GM21576 (cell line): ENCODE measurements around the gene TENT4A.
A peak's percentile ranks its signal among the peaks of the same experiment; 100 is the strongest.

ENCODE experiments used
- ATAC-seq: cut with Tn5 transposase; IDR thresholded peaks from one replicate; pipeline ENCODE4 v1.9.1; 2021; ENCODE audit warnings: mild to moderate bottlenecking, moderate library complexity; ENCODE audit not compliant: unreplicated experiment

TENT4A gene

DNA sequence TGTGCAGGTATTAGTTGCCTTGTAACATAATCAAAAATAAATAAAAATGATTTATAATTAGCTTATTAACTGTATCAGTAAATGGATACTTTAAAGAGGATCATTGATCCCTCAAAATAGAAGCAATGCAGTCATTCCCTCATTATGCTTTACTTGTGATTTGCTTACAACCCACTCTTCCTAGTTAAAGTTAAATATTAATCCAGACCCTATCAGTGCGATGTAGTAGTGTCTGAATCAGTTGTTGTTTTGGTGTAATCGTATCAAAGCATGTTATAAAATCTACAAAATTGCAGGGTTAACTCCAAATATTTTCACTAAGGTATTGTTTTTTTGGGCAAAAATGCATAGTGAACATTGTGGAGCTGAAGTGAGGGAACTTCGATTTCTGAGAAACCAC lies 17.6 kb downstream of the TENT4A start:
- ATAC-seq, result no peak

DNA sequence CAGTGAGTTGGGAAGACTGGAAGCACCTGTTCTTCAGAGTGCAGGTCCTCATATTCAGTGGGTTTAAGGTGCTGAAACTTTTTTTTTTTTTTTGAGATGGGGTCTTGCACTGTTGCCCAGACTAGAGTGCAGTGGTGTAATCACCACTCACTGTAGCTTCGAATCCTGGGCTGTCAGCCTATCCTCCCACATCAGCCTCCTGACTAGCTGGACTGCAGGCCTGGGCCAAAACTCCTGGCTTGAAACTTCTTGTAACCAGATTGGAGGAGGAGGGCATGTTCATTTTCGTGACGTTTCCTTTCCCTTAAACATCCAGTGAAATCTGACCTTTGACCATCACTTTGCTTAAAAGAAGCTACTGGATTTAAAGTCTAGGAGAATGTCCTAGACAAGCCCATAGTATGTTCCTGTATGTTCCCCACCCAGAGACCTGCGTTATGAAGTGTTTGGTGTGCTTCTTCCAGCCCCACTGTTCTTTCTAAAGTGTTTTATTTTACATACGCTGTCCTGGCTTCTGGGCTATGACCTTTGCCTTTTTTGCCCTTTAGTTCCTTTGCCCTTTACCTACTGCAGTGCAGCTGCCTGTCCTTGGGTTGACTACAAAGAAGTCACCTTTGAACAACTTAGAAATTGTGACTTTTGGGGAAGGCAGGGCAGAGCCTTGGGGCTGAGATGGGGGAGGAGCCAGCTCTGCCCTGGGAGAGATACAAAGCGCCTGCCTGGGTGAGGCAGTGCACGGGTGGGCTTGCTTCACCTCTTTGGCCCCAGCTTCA lies 18.4 kb downstream of the TENT4A start:
- no peak for ATAC-seq

DNA sequence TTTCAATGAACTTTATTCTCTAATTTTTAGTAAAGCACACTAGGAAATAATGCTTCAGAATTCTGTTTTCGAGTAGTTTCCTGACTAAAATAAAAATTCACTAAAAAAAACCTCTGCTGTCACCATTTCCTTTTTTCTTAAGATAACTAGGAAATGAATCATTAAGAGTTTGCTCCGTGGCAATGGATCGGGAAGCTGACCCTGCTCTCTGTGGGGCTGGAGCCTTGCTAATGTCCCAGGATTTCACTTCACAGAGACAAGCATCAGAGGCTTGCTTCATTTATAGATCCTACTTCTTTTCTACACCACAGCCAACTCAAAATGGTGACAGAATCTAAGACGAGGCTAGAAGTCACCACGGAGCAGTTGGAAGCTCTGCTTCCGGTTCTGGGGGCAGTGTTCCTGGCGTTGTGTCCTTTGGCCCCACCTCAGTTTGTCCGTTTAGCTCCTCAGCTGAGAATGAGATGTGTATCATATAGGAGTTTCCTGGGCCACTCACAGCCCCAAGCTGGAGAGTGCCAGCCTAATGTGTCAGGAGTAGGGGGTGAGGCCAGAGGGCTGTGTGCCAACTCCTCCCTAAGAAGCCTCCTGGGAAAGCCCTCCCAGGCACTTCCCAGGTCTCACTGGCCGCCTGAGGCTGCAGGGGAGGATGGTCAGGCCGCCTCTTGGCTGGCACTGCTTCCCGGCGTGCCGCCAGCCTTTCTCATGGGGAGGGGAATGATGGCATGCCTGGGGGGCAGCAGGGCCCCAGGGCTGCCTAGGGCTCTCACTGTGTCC lies 19.6 kb downstream of the TENT4A start:
- ATAC-seq, result no peak

DNA sequence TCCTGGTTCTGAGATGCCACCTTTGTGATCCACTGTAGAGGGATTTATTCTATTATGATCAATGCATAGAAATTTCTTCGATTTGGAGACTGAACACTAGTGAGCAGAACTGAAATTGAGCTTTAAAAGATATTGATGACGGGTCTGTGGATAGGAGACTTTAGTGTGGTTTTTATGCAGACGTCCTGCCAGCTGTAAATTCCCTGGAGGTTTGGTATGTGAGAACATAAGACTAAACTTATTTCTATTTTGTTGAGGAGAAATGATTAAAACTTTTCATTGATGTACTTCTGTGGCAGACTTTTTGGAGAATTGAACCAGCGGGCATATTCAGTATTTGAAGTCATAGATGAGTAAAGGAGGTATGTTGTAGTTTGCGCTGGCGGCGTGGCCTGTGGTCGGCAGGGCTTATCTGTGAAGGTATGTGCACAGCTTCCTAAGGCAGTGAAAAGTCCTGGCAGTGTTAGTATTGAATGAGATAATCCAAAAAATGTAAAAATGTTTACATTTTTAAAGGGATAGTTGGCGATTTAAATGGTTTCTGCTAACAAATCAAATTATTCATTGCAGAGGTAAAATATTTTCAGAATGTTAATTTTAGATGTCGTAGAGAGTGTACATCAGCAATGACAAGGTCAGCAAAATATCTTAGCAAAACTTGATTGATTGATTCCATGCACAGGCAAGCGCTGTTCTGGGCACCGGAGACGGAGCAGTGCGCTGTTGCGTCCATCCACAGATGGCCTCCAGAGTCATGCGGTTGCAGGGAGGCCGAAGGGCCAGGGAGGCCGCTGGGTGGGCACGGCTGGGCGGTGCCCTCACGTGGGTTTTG lies 20.4 kb downstream of the TENT4A start:
- no peak for ATAC-seq

DNA sequence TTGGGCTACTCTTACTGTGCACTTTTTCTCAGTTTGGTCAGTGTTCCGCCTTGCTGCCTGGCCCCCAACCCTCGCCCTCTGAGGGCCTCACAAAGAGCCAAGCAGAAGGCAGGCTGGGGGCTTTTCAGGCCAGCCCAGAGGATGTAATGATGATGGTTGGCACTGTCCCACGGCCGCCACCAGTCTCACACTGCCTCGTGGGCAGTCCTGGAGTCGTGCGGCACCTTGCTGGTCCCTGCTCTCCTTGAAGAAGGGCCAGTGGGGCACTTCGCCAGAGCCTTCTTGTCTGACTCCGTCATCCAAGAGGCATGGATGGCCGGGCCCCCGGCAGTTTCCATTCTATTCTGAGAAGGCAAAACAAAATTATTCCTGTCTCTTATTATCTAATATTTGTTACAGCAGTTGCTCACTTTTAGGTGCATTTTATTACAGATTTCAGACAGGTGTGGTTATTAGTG lies 21.0 kb downstream of the TENT4A start:
- ATAC-seq, result no peak

DNA sequence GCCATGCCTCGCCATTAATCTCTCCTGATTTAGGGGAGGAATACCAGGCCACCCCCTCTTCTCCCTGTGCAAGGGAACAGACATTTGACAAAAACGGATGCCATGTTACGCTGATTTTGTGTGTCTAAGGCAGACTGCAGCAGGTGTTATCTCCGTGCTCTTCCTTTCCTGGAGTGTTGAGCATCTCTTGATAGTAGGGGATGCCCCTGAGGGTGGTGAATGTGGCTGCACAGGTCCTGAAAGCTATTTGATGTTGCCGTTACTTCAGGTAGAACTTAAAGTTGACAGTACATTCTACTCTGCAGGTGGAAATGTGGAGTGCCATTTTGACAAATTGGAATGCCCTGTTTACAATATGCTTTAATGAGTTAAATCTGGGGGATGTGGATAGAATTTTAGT lies 21.5 kb downstream of the TENT4A start:
- ATAC-seq, result peak; percentile 30

DNA sequence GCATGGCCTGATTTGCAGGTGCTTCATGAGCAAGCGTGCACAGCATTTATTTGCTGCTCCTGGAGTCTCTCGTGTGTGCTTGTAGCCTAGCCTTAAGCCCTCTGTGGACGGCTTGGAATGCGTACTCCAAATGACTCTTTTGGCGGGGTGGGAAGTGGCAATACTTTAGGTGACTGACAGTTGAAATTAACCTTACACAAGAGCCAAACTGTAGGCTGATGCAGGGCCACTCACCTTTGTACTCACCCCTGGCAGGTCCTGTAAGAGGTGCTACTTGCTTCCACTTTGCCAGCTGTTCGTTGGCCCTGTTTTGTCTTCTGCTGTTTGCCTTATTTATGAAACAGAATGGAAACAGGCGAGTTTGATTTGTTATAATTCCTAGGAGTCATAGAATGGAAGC lies 22.9 kb downstream of the TENT4A start:
- no peak for ATAC-seq

DNA sequence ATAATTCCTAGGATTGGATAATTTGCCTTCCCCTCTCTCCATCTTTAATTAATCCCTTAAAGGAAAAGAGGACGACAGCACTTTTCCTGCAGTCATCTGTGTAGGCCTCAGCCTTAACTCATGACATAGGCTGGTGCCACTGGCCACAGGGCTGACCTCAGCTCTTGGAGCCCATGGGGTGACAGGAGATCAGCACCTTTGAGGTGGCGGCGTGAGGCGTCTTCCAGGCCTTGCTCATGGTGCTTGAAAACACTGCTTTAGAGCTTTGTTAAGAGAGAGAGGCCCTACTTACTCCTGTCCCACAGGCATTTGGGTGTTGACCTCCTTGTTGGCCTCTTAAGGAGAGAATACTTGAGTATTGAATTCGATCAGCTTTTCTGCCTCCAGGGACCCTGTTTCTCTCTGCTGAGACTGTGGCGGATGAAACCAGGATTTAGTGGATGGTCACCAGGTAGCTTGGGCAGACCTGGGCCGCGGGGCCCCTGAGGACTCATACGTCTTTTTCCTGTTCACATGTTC lies 23.4 kb downstream of the TENT4A start:
- ATAC-seq, result no peak

DNA sequence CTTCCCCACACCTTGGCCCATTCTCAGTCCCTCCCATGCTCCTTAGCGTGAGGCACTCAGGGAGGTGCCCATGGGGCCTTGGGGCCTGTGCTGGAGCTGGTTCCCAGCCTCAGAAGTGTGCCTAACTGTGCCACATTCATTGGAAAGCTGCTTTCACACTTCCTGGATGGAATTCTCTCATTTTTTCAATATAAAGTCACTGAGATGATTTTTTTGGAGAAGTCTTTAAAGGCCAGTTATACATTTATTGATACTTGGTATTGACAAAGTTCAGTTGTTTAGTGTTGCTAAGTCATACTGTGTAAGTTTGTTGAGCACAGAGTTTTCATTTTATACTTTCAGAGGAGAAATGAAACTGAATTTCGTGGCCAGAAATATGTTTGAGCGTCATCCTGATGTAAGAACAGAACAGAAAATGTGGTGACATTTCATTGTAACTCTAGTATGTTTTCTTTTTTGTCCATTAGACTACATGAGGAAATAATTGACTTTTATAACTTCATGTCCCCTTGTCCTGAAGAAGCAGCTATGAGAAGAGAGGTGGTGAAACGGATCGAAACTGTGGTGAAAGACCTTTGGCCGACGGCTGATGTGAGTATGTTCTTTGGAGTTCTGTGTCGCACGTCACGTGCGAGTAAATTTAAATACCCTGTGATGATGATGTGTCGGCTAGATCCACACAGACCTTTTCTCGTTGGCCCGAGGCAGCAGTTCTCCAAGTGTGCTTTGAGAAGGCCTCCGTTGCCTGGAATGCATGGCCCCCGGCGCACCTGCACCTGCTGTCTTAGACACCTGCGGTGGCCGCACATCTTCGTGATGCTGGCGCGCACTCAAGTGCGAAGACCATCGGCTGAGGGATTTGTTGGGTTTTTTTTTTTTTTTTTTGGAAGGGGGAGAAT lies 24.1 kb downstream of the TENT4A start:
- peak; percentile 73 for ATAC-seq

DNA sequence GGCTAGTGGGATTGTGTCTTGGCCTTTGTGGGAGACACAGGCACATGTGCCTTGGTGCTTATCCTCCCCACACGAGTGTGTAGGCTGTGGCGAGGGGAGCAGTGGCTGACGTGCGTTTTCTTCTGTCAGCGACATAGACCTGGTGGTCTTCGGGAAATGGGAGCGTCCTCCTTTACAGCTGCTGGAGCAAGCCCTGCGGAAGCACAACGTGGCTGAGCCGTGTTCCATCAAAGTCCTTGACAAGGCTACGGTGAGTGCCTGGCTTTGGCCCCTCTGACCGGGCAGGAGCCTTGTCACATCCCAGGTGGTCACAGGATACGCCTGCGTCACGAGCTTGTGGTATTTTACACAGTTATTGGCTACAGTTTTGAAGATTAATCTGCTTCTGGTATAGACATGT lies 26.4 kb downstream of the TENT4A start:
- no peak for ATAC-seq

DNA sequence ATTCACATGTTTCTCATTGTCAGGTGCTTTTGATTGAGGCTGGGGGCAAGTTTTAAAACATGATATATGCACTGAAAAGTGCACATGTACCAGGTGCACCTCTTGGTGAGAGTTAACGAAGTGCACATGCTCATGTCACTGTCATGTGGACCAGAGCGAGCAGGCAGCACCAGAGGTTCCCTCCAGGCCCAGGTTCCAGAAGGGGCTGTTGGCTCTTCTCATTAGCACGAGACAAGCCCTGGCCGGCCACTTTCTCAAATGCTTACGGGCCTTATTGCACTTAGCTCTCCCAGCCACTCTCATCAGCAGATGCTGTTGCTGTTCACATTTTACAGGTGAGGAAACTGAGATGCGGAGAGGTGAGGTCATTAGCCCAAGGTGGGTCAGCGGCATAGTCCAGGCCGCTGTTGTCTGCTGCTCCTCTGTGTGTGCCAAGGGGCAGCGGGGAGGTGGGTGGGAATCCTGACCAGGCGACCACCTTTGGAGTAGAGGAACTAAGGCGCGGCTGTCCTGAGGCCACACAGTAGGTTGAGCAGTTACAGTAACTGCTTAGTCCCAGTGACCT lies 27.4 kb downstream of the TENT4A start:
- ATAC-seq, result no peak

DNA sequence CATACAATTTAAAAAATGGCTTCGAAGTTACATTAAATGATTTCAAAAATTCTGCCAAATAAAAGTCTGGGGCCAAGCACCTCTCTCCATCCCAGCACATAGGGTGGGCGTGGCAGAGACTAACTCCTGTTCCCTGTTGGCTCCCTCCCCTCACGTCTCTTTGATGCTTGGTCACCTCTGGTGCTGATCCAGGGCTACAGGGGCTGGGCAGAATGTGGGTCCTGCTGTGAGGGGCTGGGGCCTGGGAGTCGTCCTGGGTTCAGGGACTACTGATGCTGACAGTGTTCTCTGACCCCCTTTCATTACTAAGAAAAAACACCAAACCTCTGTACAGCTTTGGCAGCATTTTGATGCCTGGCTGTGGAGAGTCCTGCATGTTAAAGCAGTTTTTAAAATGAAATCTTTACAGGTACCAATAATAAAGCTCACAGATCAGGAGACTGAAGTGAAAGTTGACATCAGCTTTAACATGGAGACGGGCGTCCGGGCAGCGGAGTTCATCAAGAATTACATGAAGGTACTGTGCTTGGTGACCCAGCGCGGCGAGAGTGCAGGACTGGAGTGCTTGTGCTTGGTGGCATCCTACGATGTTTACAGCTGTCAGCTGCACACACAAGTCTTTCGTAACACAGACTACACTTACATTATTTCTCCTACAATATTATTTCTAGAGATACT lies 29.0 kb downstream of the TENT4A start:
- no peak for ATAC-seq

DNA sequence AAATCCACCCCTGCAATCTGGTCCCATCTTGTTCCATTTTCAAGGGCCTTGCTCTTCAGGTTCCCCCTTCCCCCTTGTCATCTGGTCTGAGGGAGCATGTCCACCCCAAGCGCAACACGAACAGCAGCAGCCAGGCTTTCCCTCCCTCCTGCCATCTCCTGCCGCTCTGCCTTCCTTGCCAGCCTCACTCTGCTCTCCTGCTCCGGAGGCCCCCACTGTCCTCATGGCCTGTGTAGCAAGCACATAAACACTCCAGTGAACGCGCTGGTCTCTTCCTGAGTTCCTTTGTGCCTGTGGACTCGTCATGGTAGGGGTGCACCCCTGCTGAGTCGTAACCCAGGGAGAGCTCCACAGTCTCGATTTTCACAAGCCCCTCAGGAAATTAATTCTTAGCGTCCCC lies 29.9 kb downstream of the TENT4A start:
- no peak for ATAC-seq

DNA sequence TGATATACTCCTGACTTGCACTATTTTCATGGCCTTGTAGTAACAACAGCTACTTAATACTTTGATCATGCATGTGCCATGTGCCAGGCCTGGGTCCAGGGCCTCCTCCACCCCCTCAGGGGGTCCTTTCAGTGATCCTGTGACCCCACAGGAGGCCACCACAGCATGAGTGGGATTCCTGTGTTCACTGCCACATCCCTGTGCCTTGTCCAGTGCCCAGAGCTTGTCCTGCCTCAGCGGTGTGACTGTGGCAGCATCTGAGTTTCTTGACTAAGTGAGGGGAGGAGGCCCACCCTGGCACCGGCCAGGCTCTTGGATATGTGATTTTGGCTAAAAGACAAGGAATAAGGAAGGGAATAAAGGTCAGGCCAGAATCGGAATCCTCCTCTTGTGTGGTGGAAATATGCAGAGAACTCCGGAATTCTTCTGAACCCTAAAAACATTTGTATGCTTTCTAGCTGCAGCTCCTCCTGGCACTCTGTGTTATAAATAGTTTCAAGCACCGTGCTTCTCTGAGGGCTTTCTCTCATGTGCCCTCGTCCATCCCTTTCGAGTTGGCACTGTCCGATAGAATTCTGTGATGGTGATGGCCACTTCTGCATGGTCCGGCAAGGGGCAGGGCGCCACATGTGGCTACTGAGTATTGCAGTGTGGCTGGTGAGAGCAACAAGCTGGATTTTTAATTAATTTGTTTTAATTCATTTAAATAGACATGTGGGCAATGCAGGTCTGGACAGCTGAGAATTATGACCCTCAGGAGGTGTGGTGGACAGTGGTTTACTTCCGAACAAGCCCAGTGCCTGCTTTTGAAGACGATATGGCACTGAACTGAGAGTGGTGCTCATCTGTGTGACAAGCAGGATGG lies 31.8 kb downstream of the TENT4A start:
- ATAC-seq, result no peak

DNA sequence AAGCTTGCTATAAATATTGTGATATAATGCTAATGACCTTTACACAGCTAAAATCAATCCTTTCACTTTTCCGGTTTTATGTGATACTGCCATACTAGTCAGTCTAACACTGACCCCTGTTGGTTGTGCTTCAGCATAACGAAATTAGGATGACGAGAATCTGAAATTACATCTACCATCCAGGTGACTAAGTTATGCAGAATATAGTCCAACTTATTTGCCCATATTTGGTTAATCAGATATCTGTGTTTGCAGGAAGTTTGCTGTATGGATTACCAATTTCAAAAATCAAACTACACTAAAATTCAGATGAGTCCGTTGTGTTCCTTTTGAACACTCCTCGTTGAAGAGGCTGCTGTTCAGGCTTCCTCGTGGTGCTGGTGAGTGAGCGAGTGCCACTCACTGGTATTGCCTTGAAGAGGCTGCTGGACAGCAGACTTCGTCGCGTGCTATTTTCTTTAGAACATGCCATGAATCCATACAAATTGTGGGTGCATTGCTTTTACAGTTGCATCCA lies 32.5 kb downstream of the TENT4A start:
- peak; percentile 75 for ATAC-seq

DNA sequence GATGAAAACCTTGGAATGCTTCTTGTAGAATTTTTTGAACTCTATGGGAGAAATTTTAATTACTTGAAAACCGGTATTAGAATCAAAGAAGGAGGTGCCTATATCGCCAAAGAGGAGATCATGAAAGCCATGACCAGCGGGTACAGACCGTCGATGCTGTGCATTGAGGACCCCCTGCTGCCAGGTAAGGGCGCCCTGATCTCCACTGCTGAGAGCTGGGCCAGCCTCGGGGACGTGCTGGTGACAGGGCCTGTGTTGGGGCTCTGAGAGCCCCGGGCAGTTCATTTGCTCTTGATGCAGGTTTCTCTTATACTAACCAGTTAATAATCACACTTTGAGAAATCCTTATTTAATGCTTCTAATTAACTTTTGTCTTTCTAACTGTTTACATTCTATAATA lies 33.0 kb downstream of the TENT4A start:
- ATAC-seq, result no peak

DNA sequence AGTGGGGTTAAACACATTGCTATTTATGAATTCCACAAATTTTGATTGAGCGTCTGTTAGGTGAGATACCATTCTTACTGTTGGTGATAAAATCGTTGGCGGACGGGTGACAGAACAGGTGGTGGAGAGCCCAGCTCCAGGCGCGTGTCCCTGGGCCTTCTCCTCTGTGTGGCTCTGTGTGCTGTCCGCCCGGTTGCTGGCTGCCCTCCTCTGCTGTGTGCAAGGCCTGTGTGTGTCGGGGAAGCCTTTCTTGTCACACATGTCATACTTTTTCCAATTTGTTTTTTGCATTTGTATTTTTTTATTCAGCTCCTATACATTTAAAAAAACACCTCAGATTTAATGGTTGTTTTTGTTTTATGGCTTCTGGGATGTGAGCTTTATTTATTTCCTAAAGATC lies 33.9 kb downstream of the TENT4A start:
- no peak for ATAC-seq

DNA sequence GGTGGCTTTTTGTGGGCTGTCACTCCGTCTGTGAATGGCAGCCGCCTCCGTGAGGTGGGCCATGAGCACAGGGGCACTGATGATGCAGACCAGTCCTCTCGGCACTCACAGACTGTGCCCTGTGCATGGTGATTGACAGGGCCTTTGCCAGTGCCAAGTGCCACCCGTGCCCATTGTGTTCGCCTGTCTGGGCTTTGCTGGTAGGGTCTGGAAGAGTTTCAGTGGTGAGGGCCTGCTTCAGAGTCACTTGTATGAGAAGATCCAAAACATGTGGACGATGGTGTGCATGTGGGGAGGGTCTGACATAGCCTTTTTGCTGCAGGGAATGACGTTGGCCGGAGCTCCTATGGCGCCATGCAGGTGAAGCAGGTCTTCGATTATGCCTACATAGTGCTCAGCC lies 34.9 kb downstream of the TENT4A start:
- no peak for ATAC-seq
